CD4-positive, alpha-beta T cell treated with Interleukin-15 for 1 hour (primary cell): Measurements from ENCODE around the gene CUL4B.
"Not testable (repeated sequence)": the region's sequence is repeated elsewhere in the genome, so short reads cannot be mapped to it uniquely, and the experiment has no call there.

ENCODE experiments used
- DNase-seq: peaks from one replicate; pipeline ENCODE4 v3.0.0-alpha.2; 2020

Gene CUL4B

GRCh38 chrX:120517936-120518335 lies 42.8 kb downstream of the CUL4B start:
- DNase-seq = no peak

GRCh38 chrX:120514236-120514635 lies 46.5 kb downstream of the CUL4B start:
- DNase-seq = no peak

DNA sequence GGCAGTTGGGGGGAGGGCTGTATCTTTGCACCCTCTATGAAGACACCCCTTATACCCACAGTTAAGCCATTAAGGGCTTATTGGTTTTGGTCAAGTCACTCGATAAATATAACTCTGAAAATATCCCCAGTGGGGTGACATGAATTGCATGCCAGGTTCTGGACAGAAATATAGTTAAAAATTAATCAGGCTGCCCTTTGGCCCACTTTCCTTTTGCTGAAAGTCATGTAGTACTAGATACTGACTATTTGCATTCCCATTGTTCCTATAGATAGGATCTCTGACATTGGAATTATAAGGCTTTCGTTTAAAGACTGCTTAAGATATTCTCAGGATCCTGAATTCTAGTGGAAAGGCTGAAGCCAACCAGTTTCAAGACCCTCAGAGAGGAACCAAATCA lies 48.1 kb downstream of the CUL4B start:
- no peak for DNase-seq

DNA sequence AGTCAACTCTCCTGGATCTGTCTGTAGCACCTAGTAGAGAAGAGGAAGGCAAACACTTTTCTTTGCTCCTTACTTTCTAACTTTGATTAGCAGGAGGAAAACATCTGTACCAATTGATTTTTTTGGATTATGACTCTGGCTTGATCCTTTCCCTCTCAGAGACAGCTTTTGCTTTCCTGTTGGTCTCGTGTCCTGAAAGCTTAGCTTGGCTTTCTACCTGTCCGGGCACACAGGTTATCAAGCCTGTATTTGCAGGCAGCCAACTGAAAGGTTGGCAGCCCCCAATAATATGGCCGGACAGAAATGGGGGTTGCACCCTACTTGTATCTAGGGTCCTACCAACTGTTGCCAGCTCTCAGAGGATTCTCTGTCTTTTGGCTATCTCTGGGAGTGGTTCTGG lies 48.5 kb downstream of the CUL4B start:
- DNase-seq = no peak

- DNase-seq = no peak
Observed at GRCh38 chrX:120504569-120504968, 56.2 kb downstream of the CUL4B start.

- no peak for DNase-seq
Observed at GRCh38 chrX:120499301-120500072, 61.3 kb downstream of the CUL4B start.

DNA sequence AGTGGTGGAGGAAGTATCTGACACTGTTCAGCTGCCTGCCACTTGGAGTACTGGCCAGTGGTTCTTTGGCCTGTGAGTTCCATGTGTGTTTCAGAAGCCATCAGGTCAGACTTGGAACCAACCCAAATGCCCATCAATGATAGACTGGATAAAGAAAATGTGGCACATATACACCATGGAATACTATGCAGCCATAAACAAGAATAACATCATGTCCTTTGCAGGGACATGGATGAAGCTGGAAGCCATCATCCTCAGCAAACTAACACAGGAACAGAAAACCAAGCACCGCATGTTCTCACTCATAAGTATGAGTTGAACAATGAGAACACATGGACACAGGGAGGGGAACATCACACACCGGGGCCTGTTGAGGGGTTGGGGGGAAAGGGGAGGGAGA lies 70.6 kb downstream of the CUL4B start:
- not testable (repeated sequence) for DNase-seq

DNA sequence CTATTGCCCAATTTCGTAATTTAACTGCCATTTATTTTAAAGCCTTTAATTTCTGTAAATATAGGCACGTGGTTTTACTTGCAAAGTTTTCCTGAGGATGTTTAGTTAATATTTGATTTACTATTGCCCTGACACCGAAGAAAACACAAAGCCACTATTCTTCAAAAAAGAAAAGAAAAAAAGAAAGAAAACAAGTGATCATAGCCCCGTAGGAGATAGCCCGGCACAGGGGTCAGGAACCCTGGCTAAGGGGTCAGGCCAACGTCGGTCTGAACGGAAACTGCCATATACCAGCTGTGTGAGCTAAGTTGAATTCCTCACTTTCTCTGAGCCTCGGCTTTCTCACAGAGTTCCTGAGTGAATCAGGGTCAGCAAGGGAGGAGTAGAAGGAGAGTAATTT lies 74.0 kb downstream of the CUL4B start:
- no peak for DNase-seq

DNA sequence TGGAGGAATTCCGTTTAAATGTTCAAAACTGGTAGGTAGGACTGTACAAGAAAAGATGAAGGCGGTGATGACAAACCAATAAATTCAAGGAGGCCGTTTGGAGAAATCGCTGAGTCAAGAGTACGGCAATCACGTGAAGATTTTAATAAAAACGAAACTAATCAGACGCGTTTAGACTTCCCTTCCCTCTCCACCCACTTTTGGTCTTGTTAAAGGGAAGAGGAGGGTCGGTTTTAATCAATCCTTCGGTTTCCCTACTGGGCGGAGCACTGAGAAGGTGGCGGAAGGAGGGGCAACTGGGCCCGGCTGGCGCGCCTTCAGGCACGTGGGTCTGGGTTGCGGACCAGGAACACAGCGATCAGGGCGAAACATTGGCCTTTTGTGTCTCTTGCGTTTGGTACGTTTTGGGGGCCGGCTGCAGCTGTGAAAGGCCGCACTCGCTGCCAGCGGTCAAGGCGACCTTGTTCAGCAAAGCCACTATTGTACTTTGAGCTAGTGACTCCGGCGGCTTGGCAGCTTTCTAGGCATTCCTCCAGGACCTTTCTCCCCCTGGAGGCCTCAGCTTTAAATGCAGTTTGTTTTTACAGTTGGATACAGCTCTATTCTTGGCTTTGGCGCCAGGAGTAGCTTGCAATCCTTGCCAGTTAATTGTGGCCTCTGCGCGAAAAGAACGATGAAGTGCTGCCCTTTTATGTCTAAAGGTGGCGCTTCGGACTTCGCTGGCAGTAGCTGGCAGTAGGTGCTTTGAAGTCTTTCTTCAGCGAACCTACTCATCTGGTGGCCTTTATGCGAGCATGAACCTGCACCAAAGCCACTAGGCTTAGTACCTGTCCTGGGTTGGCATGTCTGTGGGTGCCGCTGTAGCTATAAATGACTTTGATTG lies 74.9 kb downstream of the CUL4B start:
- peak; percentile 51 for DNase-seq

DNA sequence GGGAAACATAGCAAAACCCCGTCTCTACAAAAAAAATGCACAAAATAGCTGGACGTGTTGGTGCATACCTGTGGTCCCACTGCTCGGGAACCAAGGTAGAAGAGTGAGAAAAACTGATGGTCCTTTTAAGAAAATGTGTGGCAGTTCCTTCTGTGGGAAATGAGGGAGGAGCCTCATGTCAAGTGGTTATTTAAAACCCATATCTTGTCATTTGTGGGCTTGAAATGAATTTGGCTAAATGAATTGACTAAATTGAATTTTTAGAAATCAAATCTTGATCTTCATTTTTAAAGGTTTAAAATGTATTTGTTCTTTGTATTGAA lies 75.5 kb downstream of the CUL4B start:
- no peak for DNase-seq

GRCh38 chrX:120477453-120477852 lies 83.3 kb downstream of the CUL4B start:
- no peak for DNase-seq

GRCh38 chrX:120476714-120477113 lies 84.0 kb downstream of the CUL4B start:
- no peak for DNase-seq

- not testable (repeated sequence) for DNase-seq
Observed at GRCh38 chrX:120475447-120475846, 85.3 kb downstream of the CUL4B start.
